ENCODE measurements around the gene MAPK4. TPM values are rescaled to one million over a fixed set of nuclear protein-coding genes. Genes with fewer than 3 reads are reported as not detected.

Gene MAPK4
- total RNA-seq, 1 experiment from 2014 or later, result not detected

GRCh38 chr18:50623694-50624352, 63.9 kb downstream of the MAPK4 start:
- no peak for DNase-seq (ENCODE audit: low read depth)

GRCh38 chr18:50624981-50625380, 65.1 kb downstream of the MAPK4 start:
- no peak for DNase-seq (ENCODE audit: low read depth)

DNA sequence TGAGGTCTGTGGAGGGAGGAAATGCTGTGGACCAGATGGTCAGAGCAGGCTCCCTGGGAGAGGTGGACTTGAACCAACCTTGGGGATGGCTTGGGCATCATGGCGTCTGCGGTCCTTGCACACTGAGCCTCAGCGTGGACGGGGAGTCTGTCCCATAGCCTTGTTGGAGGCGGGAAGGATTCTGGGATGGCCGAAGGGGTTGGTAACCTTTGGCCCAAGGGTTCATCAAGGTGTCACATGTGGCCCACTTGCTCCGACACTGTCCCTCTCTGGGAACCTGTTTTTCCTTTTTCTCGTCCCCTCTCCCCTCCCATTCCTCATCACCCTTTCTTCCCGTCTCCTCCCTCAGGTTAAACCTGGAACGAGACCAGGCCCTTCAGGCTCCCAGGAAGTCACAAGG, 66.4 kb downstream of the MAPK4 start:
- no peak for DNase-seq (ENCODE audit: low read depth)

DNA sequence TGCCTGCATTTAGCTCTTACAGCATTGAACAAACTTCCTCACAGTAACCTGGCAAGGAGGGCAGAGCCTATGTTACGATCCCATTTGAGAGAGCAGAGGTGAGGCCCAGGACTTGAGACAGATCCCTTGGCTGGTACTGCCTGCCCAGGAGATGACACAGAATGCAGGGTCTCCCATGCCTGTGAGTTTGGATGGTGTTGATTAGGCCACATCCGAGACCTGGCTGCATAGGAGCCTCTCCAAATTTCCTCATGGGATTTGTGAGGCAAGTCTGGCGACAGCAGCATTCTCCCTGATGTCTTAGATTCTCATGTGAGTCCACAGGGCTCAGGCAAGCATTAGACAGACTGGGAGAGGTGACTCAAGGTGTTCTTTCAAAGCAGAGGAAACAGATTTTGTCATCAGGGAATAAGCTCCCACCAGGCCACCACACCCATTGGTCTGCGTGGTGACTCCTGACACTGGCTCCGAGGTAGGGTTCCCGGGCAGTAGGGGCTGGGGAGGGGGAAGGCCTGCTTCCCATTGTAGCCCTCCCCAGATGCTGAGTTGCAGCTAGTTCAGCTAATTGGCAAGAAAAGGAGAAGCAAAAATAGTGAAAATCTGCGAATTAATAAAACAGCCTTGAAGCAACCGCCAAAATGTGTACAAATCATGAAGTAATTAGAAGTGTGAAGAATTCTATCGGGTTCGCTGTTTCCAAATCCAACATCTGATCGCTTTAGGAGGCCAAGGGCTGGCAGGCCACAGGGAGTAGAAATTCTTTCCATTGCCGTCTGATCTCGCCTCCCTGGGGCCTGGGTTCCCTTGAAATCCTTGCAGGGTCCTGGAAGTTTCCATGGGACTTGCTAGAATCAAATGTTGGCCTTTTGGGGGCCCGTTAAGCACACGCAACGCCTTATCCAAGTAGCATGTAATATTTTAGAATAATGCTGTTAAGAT, 68.0 kb downstream of the MAPK4 start:
- DNase-seq (ENCODE audit: low read depth), result no peak

- no peak for DNase-seq (ENCODE audit: low read depth)
These were observed 68.6 kb downstream of the MAPK4 start for GRCh38 chr18:50628533-50628905.

DNA sequence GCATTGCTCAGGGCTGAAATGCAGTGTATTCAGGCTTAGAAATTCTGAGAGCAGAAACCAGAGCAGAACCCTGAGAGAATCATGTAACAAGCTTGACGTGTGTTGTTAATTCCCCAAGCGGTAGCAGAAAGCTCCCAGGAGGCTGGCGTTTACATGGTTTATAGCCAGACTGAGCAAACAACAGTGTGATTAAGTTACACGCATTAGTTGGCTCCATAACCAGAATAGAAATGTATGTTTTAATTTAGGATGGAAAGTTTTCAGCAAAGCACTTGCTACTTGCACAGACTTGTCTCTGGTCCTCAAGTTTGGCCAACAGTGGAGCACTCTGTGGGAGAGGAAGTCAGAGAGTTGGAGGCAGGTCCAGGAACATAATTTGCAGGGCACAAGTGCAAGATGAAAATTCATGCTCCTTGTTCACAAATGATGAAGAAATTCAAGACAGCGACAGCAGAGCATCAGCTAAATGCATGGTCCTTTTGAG, 69.3 kb downstream of the MAPK4 start:
- no peak for DNase-seq (ENCODE audit: low read depth)

GRCh38 chr18:50630895-50631294, 71.0 kb downstream of the MAPK4 start:
- DNase-seq (ENCODE audit: low read depth), result no peak

GRCh38 chr18:50632895-50633515, 73.1 kb downstream of the MAPK4 start:
- no peak for DNase-seq (ENCODE audit: low read depth)

DNA sequence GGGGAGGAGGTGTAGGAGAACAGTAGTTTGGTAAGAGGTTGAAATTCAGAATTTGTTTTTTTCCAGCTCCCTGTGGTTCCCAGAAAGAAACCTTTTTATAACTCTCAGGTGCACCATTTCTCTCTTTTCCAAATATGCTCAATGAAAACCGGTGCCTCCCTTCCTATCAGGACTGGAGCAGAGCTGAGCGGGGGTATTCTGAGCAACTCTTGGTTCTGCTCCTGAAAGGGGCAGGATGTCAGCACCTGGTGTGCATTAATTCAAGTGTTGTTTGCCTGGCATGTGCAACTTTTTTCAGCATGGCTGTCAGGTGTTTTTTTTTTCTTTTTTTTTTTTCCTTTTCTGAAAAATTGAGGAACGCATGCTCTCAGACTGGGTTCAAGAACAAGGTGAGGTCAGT, 74.1 kb downstream of the MAPK4 start:
- DNase-seq (ENCODE audit: low read depth), result no peak

DNA sequence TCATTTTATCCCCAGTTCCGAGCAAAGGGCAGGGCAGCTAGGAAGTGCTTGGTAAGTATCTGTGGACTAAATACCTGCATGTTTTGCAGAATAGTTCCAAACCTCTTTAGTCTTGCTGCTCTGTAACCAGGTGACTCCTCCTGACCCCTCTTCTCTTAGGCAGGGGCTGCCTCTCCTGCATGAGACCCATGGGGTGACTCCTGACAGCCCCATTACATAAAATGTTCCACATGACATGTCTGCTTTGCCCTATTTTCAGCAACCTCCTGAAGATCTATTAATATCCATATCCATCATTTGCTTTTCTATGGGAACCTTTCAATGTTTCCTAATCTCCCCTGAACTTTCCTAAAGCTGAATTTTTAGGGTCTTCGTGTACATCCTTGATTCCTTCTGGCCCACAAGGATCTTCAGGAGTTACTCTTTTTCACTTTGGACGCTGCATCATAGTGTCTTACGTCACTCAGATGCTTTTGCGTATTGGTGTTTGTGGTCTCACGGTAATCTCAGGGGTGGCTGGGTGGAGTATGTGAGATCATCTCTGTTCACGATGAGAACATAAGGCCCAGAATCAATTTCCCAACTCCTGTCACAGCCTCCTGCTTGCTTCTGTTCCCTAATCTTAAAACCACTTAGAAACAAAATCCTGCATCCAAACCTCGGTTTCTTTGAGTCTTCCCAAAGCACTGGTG, 76.6 kb downstream of the MAPK4 start:
- DNase-seq (ENCODE audit: low read depth), result no peak

- no peak for DNase-seq (ENCODE audit: low read depth)
These were observed 78.4 kb downstream of the MAPK4 start for GRCh38 chr18:50638016-50638883.

DNA sequence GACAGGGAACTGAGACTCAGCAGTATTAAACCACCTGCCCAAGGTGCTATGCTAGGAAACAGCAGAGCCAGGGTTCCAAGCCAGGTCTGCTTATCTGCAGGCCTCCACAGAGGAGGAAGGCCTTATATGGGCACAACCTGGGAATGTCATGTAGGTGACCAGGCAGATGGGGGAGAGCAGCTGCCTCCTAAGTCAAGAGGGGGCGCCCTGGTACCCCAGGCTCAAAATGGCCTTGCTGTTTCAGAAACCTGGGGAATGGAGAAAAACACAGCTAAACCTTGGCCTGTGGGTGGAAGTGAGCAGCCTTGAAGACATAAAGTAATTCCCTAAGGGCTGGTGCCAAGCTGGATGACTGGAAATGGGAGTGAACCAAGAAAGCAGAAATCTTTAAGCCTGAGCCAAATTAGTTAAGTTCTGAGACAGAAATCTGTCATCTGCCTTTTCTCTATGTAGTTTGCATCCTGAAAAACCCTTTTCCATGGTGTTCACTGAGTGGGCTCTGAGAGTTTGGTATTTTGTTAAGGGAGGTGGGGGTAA, 79.1 kb downstream of the MAPK4 start:
- no peak for DNase-seq (ENCODE audit: low read depth)

- DNase-seq (ENCODE audit: low read depth), result no peak
These were observed 79.8 kb downstream of the MAPK4 start for GRCh38 chr18:50639711-50640110.

DNA sequence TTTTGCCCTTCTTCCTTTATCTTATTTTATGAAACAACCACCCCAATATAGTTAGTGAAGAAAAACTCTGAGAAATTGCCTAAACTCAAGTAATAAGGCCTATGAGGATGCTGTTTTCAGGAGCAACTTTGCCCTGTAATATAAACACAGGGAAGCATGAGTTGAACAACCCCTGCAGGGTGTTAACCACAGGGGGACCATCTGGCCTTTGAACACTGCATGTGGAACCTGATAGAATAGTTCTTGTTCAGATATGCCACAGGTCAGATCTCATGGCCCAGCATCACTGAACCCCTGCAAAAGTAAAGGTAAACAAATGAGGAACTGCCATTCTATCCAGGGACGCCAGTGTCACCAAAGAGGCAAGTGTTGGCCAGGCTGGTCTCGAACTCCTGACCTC, 82.6 kb downstream of the MAPK4 start:
- no peak for DNase-seq (ENCODE audit: low read depth)

DNA sequence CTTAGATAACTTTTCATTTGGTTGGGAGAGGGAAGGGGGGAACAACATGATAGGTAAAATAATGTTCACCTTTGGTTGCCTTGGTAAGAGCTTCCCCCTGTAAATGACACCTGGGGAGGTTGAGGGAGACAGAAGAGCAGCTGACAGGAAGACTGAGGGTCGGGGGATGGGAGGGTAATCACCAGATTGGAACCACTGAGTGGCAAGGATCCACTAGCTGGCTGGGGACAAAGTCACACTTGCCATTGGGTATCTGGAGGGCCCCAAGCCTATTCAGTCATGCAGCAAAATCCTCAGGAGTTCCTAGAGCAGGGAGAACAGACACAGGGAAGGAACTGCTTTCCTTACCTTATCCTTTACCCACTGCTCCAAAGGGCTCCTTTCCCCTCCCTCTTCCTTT, 84.3 kb downstream of the MAPK4 start:
- DNase-seq (ENCODE audit: low read depth), result no peak

- no peak for DNase-seq (ENCODE audit: low read depth)
These were observed 84.9 kb downstream of the MAPK4 start for GRCh38 chr18:50644807-50645206.

DNA sequence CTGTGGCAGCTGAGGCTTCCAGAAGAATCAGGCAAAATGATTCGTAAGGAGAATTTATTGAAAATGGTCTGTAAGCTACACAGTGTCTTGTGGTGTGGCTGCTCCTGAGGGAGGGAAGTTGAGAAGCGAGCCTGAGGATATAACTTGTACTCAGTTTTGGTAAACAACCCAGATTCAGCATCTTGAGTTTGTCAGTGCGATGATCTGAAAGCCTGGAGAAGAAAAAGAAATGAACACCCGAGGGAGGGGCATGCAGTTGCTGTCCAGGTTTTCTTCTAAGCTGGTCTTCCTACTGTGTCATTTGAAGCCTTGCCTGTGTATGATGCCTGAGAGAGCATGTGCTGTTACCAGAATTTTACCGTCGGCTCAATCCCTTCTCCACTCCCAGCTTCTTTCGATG, 87.3 kb downstream of the MAPK4 start:
- DNase-seq (ENCODE audit: low read depth), result no peak

DNA sequence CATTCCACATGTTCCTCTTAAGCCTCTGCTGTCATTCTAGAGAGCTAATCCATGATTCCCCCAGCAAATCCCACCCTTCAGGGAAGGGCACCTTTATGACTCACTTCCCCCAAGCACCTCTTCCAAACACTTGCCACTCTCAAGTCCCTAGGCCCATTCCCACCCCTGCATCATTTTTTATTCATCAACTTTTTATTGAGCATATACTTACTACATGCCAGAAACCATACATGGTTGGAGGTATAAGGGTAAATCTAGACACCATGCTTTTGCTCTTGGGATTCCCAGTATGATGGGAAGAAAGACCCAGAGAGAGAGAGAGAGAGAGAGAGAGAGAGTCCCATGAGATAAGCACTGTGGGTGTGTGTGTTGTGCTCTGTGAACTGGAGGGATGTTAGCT, 87.9 kb downstream of the MAPK4 start:
- DNase-seq (ENCODE audit: low read depth), result no peak

DNA sequence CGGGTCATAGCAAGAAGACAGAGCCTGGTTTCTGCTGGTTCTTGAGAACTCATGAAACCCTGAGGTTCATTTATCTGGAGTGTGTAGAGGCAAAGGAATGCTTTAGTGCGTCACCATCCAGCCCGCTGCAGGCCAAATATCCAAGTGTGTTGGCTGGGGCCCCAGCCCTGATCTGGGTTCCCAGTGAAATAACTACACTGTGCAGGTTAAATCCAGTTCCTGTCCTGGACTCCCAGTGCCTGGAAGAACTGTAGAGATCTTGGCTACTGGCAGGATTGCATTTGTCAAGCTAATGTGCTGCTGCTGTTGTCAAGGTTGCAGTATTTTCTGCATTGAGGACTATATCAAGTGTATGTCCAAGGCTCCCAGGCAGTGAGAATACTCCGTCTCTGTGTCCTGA, 89.9 kb downstream of the MAPK4 start:
- no peak for DNase-seq (ENCODE audit: low read depth)

GRCh38 chr18:50651334-50651733, 91.4 kb downstream of the MAPK4 start:
- no peak for DNase-seq (ENCODE audit: low read depth)

Measured in LHCN-M2 (cell line).